ENCODE results near the gene MDFIC. TPM values are rescaled to one million over a fixed set of nuclear protein-coding genes. Genes with fewer than 3 reads are reported as not detected.

MDFIC gene
- total RNA-seq, 1 donor = 72.1 TPM

GRCh38 chr7:115047958-115048720, 126.2 kb downstream of the MDFIC start:
- TF ChIP-seq CTCF (IDR thresholded peaks at IDR 0.05; ENCODE audit: insufficient read depth, low read length) = no peak
- DNase-seq (ENCODE audit: low read depth) = peak; percentile 44
- H3K4me3 ChIP-seq (ENCODE audit: low read depth, low read length) = no peak overlapping the region

- TF ChIP-seq CTCF (IDR thresholded peaks at IDR 0.05; ENCODE audit: insufficient read depth, low read length) = no peak
- DNase-seq (ENCODE audit: low read depth) = no peak
- H3K4me3 ChIP-seq (ENCODE audit: low read depth, low read length) = no peak overlapping the region
Measured at GRCh38 chr7:115052706-115053105, 130.8 kb downstream of the MDFIC start.

GRCh38 chr7:115054478-115055065, 132.7 kb downstream of the MDFIC start:
- DNase-seq (ENCODE audit: low read depth) = no peak
- no peak for TF ChIP-seq CTCF (IDR thresholded peaks at IDR 0.05; ENCODE audit: insufficient read depth, low read length)

GRCh38 chr7:115056019-115056418, 134.1 kb downstream of the MDFIC start:
- no peak for TF ChIP-seq CTCF (IDR thresholded peaks at IDR 0.05; ENCODE audit: insufficient read depth, low read length)
- H3K4me3 ChIP-seq (ENCODE audit: low read depth, low read length) = no peak overlapping the region
- no peak for DNase-seq (ENCODE audit: low read depth)

More at GRCh38 chr7:115054478-115055065, 132.7 kb downstream of the MDFIC start:
- no peak overlapping the region for H3K4me3 ChIP-seq (ENCODE audit: low read depth, low read length)

GRCh38 chr7:115058726-115059125, 136.8 kb downstream of the MDFIC start:
- no peak overlapping the region for H3K4me3 ChIP-seq (ENCODE audit: low read depth, low read length)
- TF ChIP-seq CTCF (IDR thresholded peaks at IDR 0.05; ENCODE audit: insufficient read depth, low read length) = no peak
- DNase-seq (ENCODE audit: low read depth) = no peak

GRCh38 chr7:115059321-115059720, 137.4 kb downstream of the MDFIC start:
- peak; percentile 72 for DNase-seq (ENCODE audit: low read depth)
- no peak for TF ChIP-seq CTCF (IDR thresholded peaks at IDR 0.05; ENCODE audit: insufficient read depth, low read length)
- no peak overlapping the region for H3K4me3 ChIP-seq (ENCODE audit: low read depth, low read length)

Measured in fibroblast of the aortic adventitia (primary cell).